ENCODE measurements around the gene BIRC2.

The BIRC2 gene

GRCh38 chr11:102395720-102396393 lies 48.8 kb downstream of the BIRC2 start:
- TF ChIP-seq ZFX (IDR thresholded peaks at IDR 0.05; ENCODE audit: borderline replicate concordance) (no peak), CTCF (IDR thresholded peaks at IDR 0.05) (no peak)
- no peak overlapping the region for H3K27ac ChIP-seq

- no peak for TF ChIP-seq ZFX (IDR thresholded peaks at IDR 0.05; ENCODE audit: borderline replicate concordance)
- no peak for TF ChIP-seq CTCF (IDR thresholded peaks at IDR 0.05)
- no peak overlapping the region for H3K27ac ChIP-seq
Observed at GRCh38 chr11:102396708-102397563, 49.9 kb downstream of the BIRC2 start.

GRCh38 chr11:102398297-102398696 lies 51.3 kb downstream of the BIRC2 start:
- no peak overlapping the region for H3K27ac ChIP-seq
- no peak for TF ChIP-seq ZFX (IDR thresholded peaks at IDR 0.05; ENCODE audit: borderline replicate concordance)
- no peak for TF ChIP-seq CTCF (IDR thresholded peaks at IDR 0.05)

GRCh38 chr11:102399189-102399588 lies 52.2 kb downstream of the BIRC2 start:
- TF ChIP-seq CTCF (IDR thresholded peaks at IDR 0.05) (no peak), ZFX (IDR thresholded peaks at IDR 0.05; ENCODE audit: borderline replicate concordance) (no peak)
- H3K27ac ChIP-seq: no peak overlapping the region

GRCh38 chr11:102400603-102401002 lies 53.6 kb downstream of the BIRC2 start:
- TF ChIP-seq ZFX (IDR thresholded peaks at IDR 0.05; ENCODE audit: borderline replicate concordance): no peak
- TF ChIP-seq CTCF (IDR thresholded peaks at IDR 0.05): no peak
- H3K27ac ChIP-seq: no peak overlapping the region

- TF ChIP-seq ZFX (IDR thresholded peaks at IDR 0.05; ENCODE audit: borderline replicate concordance): no peak
- TF ChIP-seq CTCF (IDR thresholded peaks at IDR 0.05): no peak
- H3K27ac ChIP-seq: no peak overlapping the region
Observed at GRCh38 chr11:102401905-102402304, 54.9 kb downstream of the BIRC2 start.

- no peak for TF ChIP-seq CTCF (IDR thresholded peaks at IDR 0.05)
- H3K27ac ChIP-seq: no peak overlapping the region
Observed at GRCh38 chr11:102402548-102402947, 55.5 kb downstream of the BIRC2 start.
